LNCaP clone FGC (cell line): Measurements from ENCODE around the gene SIX5.

Experiments used
- DNase-seq: peaks from one replicate; pipeline ENCODE4 v3.0.0-alpha.2; 2011; ENCODE audit warnings: low read depth
- H3K4me3 ChIP-seq: 2 replicates; pipeline ENCODE4 v1.5.1; 2011; ENCODE audit warnings: mild to moderate bottlenecking, low read depth, low read length, control low read depth
- TF ChIP-seq, protein P1 (sequence below): IDR thresholded peaks from 2 replicates; pipeline ENCODE4 v1.5.1; 2012; ENCODE audit warnings: mild to moderate bottlenecking; ENCODE audit not compliant: control insufficient read depth, insufficient read depth; ENCODE audit errors: extremely low read depth

SIX5 gene

DNA sequence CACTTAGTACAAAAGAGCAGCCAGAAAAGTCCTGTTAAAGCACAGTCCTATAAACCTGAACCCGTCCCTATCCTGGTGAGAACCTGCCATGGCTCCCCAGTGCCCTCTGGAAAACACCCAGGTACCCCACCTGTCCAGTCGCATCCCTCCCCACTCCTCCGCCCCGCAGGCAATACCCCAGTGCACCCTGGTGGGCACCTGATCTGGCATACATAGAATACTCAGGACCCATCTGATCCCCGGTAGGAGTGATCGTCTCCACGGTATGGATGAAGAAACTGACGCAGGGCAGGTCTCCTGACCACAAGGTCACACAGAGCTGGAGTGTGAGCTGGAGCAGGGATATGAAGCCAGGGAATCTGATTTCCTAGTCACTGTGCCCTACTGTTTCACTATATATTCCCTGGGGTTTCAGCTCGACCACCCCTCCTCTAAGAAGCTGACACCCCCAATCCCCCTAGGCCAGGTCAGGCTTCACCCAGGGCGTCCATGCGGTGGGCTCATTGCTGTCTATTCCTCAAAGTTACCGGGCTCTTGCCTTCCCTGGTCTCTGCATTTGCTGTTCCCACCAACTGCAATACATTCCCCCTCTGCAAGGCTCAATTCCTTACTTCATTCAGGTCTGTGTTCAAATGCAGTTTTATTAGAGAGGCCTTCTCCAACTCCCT is 50.9 kb downstream of the SIX5 start:
- TF ChIP-seq, protein P1, sequence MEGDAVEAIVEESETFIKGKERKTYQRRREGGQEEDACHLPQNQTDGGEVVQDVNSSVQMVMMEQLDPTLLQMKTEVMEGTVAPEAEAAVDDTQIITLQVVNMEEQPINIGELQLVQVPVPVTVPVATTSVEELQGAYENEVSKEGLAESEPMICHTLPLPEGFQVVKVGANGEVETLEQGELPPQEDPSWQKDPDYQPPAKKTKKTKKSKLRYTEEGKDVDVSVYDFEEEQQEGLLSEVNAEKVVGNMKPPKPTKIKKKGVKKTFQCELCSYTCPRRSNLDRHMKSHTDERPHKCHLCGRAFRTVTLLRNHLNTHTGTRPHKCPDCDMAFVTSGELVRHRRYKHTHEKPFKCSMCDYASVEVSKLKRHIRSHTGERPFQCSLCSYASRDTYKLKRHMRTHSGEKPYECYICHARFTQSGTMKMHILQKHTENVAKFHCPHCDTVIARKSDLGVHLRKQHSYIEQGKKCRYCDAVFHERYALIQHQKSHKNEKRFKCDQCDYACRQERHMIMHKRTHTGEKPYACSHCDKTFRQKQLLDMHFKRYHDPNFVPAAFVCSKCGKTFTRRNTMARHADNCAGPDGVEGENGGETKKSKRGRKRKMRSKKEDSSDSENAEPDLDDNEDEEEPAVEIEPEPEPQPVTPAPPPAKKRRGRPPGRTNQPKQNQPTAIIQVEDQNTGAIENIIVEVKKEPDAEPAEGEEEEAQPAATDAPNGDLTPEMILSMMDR: no peak
- DNase-seq: no peak
- peak overlapping the region; percentile 54 for H3K4me3 ChIP-seq

DNA sequence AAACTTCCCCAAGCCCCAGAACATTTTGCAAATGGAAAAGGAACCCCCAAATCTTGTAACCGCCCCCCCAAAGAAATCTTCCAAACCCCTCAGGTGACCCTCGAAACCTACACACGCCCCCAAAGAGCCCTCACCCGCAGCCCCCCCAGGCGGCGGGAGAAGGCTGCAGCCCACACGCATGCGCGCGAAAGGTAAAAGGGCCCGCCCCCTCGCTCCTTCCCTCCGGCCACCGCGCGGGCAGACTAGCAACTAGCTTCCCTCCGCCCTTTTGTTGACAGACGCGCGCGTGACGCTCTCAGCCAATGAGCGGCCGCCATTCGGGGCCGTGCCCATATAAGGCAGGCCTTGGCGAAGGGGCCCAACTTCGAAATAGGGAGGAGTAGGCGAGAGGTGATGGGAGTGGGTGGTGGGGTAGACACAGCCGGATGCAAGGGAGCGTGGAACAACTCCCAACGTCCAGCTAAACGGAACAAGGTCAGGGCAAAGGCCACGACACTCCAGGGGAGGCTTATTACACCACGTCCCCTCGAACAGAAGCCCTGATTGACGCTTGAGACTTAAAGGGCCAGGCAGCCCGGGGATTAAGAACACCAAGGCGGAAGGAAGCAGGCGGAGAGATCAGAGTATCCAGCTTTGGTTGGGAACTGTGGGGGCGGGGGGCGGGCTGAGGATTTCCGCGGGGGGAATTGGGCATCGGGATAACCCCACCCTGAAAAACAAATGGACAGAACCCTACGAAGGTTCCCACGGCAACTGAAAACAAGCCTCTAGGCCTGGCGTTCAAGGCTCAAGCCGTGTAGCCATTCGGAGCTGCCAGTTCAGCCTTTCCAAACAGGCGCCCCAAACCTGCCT is 51.7 kb downstream of the SIX5 start:
- DNase-seq: peak; percentile 98
- peak overlapping the region; percentile 92 for H3K4me3 ChIP-seq
- TF ChIP-seq, protein P1: no peak

DNA sequence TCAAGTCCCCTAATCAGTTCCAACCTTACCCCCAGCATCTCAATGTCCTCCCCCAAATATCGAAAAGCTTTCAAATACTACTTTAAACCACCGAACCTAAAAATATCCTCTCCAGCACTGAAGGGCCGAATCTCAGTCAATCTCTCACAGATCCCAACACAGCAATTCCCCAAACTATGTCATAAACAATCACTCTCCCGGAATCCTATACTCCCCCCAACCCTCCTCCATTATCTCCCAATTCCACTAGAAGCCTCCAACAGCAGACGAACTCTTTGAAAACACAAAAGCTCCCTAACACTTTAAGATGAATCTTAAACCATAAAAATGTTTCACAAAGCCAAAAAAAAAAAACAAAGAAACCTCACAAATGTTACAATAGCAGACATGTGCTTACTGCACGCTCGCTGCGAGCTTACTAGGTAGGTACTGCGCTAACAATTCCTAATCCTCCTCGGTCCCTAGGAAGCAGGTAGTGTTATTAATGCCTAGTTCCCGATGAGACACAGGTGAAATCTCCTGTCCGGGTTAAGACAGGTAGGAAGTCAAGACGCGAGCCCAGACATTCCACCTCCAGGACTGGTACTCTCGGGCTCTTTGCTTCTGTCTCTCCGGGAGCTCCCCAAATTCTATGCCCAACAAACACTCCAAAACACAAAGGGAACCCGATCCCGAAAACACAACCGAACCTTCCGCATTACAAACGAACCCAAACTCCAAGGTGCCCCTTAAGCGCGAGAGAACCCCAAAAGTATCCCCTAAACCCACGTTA is 52.5 kb downstream of the SIX5 start:
- DNase-seq: no peak
- TF ChIP-seq, protein P1: no peak

DNA sequence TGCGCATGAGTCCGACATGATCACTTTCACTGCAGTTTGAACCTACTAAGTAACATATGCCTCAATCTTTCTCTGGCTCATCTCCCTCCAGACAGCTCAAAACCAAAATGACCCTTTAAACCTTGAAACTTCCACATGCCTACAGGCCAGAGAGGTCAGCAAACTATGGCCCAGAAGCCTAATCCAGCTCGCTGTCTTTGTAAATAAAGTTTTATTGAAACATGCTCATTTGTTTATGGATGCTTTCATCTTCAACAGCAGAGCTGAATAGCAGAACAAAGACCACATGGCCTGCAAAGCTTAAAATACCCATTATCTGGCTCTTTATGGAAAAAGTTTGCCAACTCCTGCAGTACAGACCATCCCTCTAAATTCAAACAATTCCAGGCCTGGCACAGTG is 53.9 kb downstream of the SIX5 start:
- DNase-seq: no peak
- no peak overlapping the region for H3K4me3 ChIP-seq
- TF ChIP-seq, protein P1: no peak

More for the DNA sequence above, 52.5 kb downstream of the SIX5 start:
- peak overlapping the region; percentile 92 for H3K4me3 ChIP-seq
